NCI-H446 treated with DMSO at 0.1 percent for 48 hours (cell line): Measurements from ENCODE around the gene CARMIL1.

Source experiments
- DNase-seq: peaks from one replicate; lab custom pipeline; 2025; lab: John Stamatoyannopoulos, UW

CARMIL1 gene

GRCh38 chr6:25278914-25279747 lies at the start of gene CARMIL1:
TSS of gene CARMIL1 (plus strand) at chr6:25279374. CDS start at chr6:25279796, 422 bp downstream.
- peak; percentile 62 for DNase-seq

GRCh38 chr6:25229671-25230321 lies 49.4 kb upstream of the CARMIL1 start:
- no peak for DNase-seq

- DNase-seq, result no peak
These were observed 46.7 kb upstream of the CARMIL1 start for GRCh38 chr6:25232479-25232878.

GRCh38 chr6:25233226-25233625 lies 45.9 kb upstream of the CARMIL1 start:
- DNase-seq, result no peak

GRCh38 chr6:25237579-25237978 lies 41.6 kb upstream of the CARMIL1 start:
- DNase-seq, result no peak

- DNase-seq, result no peak
These were observed 40.1 kb upstream of the CARMIL1 start for GRCh38 chr6:25239059-25239458.

- no peak for DNase-seq
These were observed 39.7 kb upstream of the CARMIL1 start for GRCh38 chr6:25239498-25239897.

GRCh38 chr6:25242567-25242966 lies 36.6 kb upstream of the CARMIL1 start:
- no peak for DNase-seq

- DNase-seq, result no peak
These were observed 34.3 kb upstream of the CARMIL1 start for GRCh38 chr6:25244865-25245264.

- DNase-seq, result no peak
These were observed 31.1 kb upstream of the CARMIL1 start for GRCh38 chr6:25248123-25248522.

GRCh38 chr6:25249133-25249532 lies 30.0 kb upstream of the CARMIL1 start:
- no peak for DNase-seq

- DNase-seq, result no peak
These were observed 28.3 kb upstream of the CARMIL1 start for GRCh38 chr6:25250878-25251277.

- no peak for DNase-seq
These were observed 27.7 kb upstream of the CARMIL1 start for GRCh38 chr6:25251426-25251825.

GRCh38 chr6:25253351-25253750 lies 25.8 kb upstream of the CARMIL1 start:
- DNase-seq, result peak; percentile 34

- no peak for DNase-seq
These were observed 24.5 kb upstream of the CARMIL1 start for GRCh38 chr6:25254671-25255070.

GRCh38 chr6:25257686-25258348 lies 21.4 kb upstream of the CARMIL1 start:
- peak; percentile 28 for DNase-seq

- no peak for DNase-seq
These were observed 19.4 kb upstream of the CARMIL1 start for GRCh38 chr6:25259756-25260155.

GRCh38 chr6:25263657-25264056 lies 15.5 kb upstream of the CARMIL1 start:
- DNase-seq, result no peak

GRCh38 chr6:25266456-25267100 lies 12.6 kb upstream of the CARMIL1 start:
- no peak for DNase-seq

GRCh38 chr6:25267662-25268061 lies 11.5 kb upstream of the CARMIL1 start:
- DNase-seq, result no peak

- no peak for DNase-seq
These were observed 8.6 kb upstream of the CARMIL1 start for GRCh38 chr6:25270559-25270958.

GRCh38 chr6:25275436-25275835 lies 3.7 kb upstream of the CARMIL1 start:
- no peak for DNase-seq
